A673 (cell line): ENCODE results near the gene SYT17. TPM values are rescaled to one million over a fixed set of nuclear protein-coding genes. Genes with fewer than 3 reads are reported as not detected.

Experiments
- BruUV-seq: library from RNA; stranded (reverse); fragments of 400-500 nt; replicated peaks from 2 replicates; lab custom pipeline; 2021; lab: Mats Ljungman, UMichigan
- CTCF ChIA-PET: fragments of 300-600 bp; sonication (Branson Sonifier 250); formaldehyde crosslinking; loops from one replicate; lab custom pipeline; 2022; ENCODE audit warnings: antibody characterized with exemption; lab: Charles Lee
- POLR2A ChIA-PET: fragments of 300-600 bp; sonication (Branson Sonifier 250); formaldehyde crosslinking; loops from one replicate; lab custom pipeline; 2022; ENCODE audit warnings: antibody characterized with exemption; ENCODE audit not compliant: low non-redundant PET; lab: Charles Lee
- DNase-seq: peaks from one replicate; pipeline ENCODE4 v3.0.0-alpha.2; 2015; ENCODE audit warnings: low spot score
- H3K27ac ChIP-seq: fragments of 200-600 bp; sonication (generic); 2 replicates; pipeline ENCODE4 v1.5.1; 2016; ENCODE audit warnings: mixed run types, low read depth, mild to moderate bottlenecking, mixed read lengths, antibody characterized with exemption, low read length; ENCODE audit not compliant: poor library complexity, severe bottlenecking
- H3K27me3 ChIP-seq: fragments of 200-600 bp; sonication (generic); replicated peaks from 2 replicates; pipeline ENCODE4 v1.6.1; 2017; ENCODE audit warnings: mixed run types, low read depth, mild to moderate bottlenecking, mixed read lengths, antibody characterized with exemption, low read length; ENCODE audit not compliant: insufficient read depth, poor library complexity
- H3K36me3 ChIP-seq: fragments of 200-600 bp; sonication (generic); 2 replicates; pipeline ENCODE4 v1.6.1; 2016; ENCODE audit warnings: mixed run types, mild to moderate bottlenecking, mixed read lengths, antibody characterized with exemption, low read length; ENCODE audit not compliant: insufficient read depth, poor library complexity, severe bottlenecking
- H3K4me1 ChIP-seq: fragments of 200-600 bp; sonication (generic); 2 replicates; pipeline ENCODE4 v1.6.1; 2017; ENCODE audit warnings: mixed run types, mild to moderate bottlenecking, mixed read lengths, antibody characterized with exemption, low read length; ENCODE audit not compliant: insufficient read depth, poor library complexity, severe bottlenecking
- H3K4me3 ChIP-seq: fragments of 200-600 bp; sonication (generic); 2 replicates; pipeline ENCODE4 v1.5.1; 2016; ENCODE audit warnings: low read depth, mixed run types, mild to moderate bottlenecking, mixed read lengths, low read length; ENCODE audit not compliant: poor library complexity, severe bottlenecking
- H3K9me3 ChIP-seq: fragments of 200-600 bp; sonication (generic); 2 replicates; pipeline ENCODE4 v1.6.1; 2016; ENCODE audit warnings: mixed run types, low read depth, mild to moderate bottlenecking, mixed read lengths, antibody characterized with exemption, low read length; ENCODE audit not compliant: poor library complexity, severe bottlenecking
- EZH2 ChIP-seq: fragments of 200-600 bp; sonication (generic); IDR thresholded peaks from 2 replicates; pipeline ENCODE4 v1.6.1; 2017; ENCODE audit warnings: borderline replicate concordance, low read depth, mild to moderate bottlenecking, mixed read lengths, antibody characterized with exemption, low read length; ENCODE audit not compliant: poor library complexity, severe bottlenecking
- intact Hi-C: fragments of 100-400 bp; cut with micrococcal nuclease; formaldehyde crosslinking; loops from one replicate; pipeline ENCODE4 v1.10.0; 2022; ENCODE audit not compliant: unreplicated experiment
- total RNA-seq: library from RNA; stranded (reverse); gene quantifications from 2 replicates; pipeline ENCODE4 v1.2.3, GENCODE V29; 2021
- TF ChIP-seq, protein P1 (sequence below): fragments of 300-800, 200-600 bp; sonication (generic); conservative IDR thresholded peaks from 2 replicates; pipeline ENCODE4 v1.5.1; 2017; ENCODE audit warnings: low read depth, mild to moderate bottlenecking, antibody characterized with exemption, low read length, moderate library complexity, mixed read lengths

The SYT17 gene
- total RNA-seq, 1 experiment from 2014 or later = 0.24 TPM

DNA sequence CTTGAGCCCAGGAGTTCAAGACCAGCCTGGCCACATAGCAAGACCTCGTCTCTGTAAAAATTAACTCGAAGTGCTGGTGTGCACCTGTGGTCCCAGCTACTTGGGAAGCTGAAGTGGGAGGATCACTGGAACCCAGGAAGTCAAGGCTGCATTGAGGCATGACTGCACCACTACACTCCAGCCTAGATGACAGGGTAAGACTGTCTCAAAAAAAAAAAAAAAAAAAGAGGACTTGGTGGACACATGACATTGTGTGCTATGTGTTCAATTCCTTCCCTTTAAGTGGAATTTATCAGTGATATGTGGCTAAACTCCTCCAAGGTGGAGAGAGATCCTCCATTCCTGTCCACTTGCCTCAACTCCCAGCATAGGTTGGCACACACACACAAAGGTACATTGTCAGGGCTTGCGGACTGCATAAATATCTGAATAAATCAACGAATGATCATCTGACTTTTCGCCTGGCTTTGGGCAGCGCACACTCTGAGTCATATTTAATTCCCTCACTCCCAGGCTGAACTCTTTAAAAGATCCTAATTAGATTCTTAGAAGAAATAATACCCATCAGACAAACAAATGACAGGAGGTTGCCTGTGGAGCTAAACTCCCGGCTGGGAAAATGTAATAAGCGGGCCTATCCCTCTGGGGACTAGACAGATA lies 25.0 kb upstream of the SYT17 start:
- Histone ChIP-seq H3K9me3 (no peaks in the 10 kb centered on the region), H3K36me3 (no peaks in the 10 kb centered on the region), H3K27ac (no peak overlapping the region), H3K4me1 (peaks cover 52% of the 10 kb centered on the region), H3K27me3 (no peaks in the 10 kb centered on the region), H3K4me3 (no peak overlapping the region)
- POLR2A ChIA-PET = no interaction called here
- TF ChIP-seq EZH2 = no peak
- TF ChIP-seq, protein P1, sequence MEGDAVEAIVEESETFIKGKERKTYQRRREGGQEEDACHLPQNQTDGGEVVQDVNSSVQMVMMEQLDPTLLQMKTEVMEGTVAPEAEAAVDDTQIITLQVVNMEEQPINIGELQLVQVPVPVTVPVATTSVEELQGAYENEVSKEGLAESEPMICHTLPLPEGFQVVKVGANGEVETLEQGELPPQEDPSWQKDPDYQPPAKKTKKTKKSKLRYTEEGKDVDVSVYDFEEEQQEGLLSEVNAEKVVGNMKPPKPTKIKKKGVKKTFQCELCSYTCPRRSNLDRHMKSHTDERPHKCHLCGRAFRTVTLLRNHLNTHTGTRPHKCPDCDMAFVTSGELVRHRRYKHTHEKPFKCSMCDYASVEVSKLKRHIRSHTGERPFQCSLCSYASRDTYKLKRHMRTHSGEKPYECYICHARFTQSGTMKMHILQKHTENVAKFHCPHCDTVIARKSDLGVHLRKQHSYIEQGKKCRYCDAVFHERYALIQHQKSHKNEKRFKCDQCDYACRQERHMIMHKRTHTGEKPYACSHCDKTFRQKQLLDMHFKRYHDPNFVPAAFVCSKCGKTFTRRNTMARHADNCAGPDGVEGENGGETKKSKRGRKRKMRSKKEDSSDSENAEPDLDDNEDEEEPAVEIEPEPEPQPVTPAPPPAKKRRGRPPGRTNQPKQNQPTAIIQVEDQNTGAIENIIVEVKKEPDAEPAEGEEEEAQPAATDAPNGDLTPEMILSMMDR = no peak
- intact Hi-C loops = loop anchor here (1.0 kb wide), 1 partner anchor 57 kb away; no protein-coding TSS in a partner anchor
- CTCF ChIA-PET = no interaction called here
- no TSS peak for BruUV-seq
- DNase-seq = peak; percentile 74

DNA sequence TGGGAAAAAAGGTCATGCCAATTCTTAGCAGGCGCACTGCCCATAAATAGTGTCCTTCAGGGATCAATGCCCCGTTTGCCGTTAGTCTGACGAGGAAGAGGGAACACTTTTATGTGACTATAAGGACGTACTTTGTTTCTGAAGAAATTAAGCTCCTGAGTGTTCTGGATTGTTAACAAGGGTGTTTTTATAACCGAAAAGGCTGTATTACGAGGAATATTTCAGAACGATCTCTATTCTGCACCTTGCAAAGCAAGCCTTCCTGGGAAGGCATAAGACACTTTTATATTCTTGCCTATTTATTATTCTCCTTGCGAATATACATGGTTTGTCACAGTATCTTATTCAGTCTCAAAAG lies 24.5 kb upstream of the SYT17 start:
- Histone ChIP-seq H3K4me1 (peaks cover 47% of the 10 kb centered on the region), H3K9me3 (no peaks in the 10 kb centered on the region), H3K27ac (no peak overlapping the region), H3K27me3 (no peaks in the 10 kb centered on the region), H3K36me3 (no peaks in the 10 kb centered on the region), H3K4me3 (no peak overlapping the region)
- BruUV-seq = no TSS peak
- POLR2A ChIA-PET = no interaction called here
- intact Hi-C loops = loop anchor here (1.0 kb wide), 1 partner anchor 57 kb away; no protein-coding TSS in a partner anchor
- CTCF ChIA-PET = no interaction called here
- DNase-seq = no peak
- TF ChIP-seq, protein P1 = no peak
- no peak for TF ChIP-seq EZH2

DNA sequence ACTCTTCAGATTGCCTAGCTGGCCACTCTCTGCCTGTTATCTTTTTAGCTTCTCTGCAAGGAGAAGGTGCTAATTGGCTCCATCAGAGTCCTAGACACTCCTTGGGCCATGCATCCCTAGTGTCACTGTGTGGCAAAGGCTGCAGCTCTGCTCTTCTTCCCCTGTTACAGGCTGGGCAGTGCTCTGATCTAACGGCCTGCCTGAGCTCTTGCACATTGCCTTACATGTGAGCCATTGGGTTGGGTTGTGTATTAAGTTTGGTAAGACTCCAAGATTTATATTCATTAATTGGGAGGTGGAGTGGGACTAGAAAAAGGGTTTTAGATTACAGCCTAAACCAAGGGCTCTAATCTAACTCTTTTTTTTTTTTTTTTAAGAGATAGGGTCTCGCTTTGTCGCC lies 23.0 kb upstream of the SYT17 start:
- no peak for DNase-seq
- Histone ChIP-seq H3K4me3 (no peak overlapping the region), H3K27me3 (no peaks in the 10 kb centered on the region), H3K27ac (no peak overlapping the region), H3K4me1 (peaks cover 32% of the 10 kb centered on the region), H3K9me3 (no peaks in the 10 kb centered on the region), H3K36me3 (no peaks in the 10 kb centered on the region)
- POLR2A ChIA-PET = no interaction called here
- CTCF ChIA-PET = no interaction called here
- intact Hi-C loops = no loop called here
- TF ChIP-seq, protein P1 = no peak
- BruUV-seq = no TSS peak
